PC-9 (cell line): ENCODE data around the gene COX17.

ENCODE experiments used
- CTCF ChIP-seq: fragments of 200-600 bp; sonication (generic); conservative IDR thresholded peaks from 2 replicates; pipeline ENCODE4 v1.6.1; 2017; ENCODE audit warnings: mixed run types, antibody characterized with exemption, mild to moderate bottlenecking, moderate library complexity
- EZH2 ChIP-seq: fragments of 200-600 bp; sonication (generic); IDR thresholded peaks from 2 replicates; pipeline ENCODE4 v1.8.0; 2017; ENCODE audit warnings: antibody characterized with exemption, low read depth

GRCh38 chr3:119658994-119659393 lies 18.2 kb downstream of the COX17 start:
- TF ChIP-seq CTCF, result no peak
- TF ChIP-seq EZH2, result no peak
